Esophagus (tissue), 2 donors: ENCODE measurements around the gene MNT. TPM values are rescaled to one million over a fixed set of nuclear protein-coding genes. Genes with fewer than 3 reads are reported as not detected.

Source experiments
- H3K27ac ChIP-seq, 2 donors: one replicate each; pipeline ENCODE4 v1.5.1; 2013; ENCODE audit warnings: low read depth in 2 of 2, mild to moderate bottlenecking in 2 of 2, inconsistent platforms in 1 of 2, low read length in 1 of 2, moderate library complexity in 1 of 2
- H3K27me3 ChIP-seq, 2 donors: one replicate each; pipeline ENCODE4 v1.6.1; 2013; ENCODE audit warnings: low read length in 2 of 2, control low read depth in 1 of 2, mild to moderate bottlenecking in 1 of 2; ENCODE audit not compliant: insufficient read depth in 2 of 2, control insufficient read depth in 1 of 2
- H3K36me3 ChIP-seq, 2 donors: one replicate each; pipeline ENCODE4 v1.6.1; 2013; ENCODE audit warnings: low read length in 1 of 2; ENCODE audit not compliant: control insufficient read depth in 2 of 2, insufficient read depth in 2 of 2
- H3K4me1 ChIP-seq, 2 donors: one replicate each; pipeline ENCODE4 v1.6.1; 2013; ENCODE audit warnings: low read length in 1 of 2; ENCODE audit not compliant: control insufficient read depth in 2 of 2, insufficient read depth in 2 of 2
- H3K4me3 ChIP-seq, 2 donors: one replicate each; pipeline ENCODE4 v1.5.1; 2013; ENCODE audit warnings: low read length in 2 of 2, mild to moderate bottlenecking in 2 of 2, low read depth in 1 of 2, moderate library complexity in 1 of 2
- H3K9me3 ChIP-seq, 2 donors: one replicate each; pipeline ENCODE4 v1.6.1; 2013; ENCODE audit warnings: mild to moderate bottlenecking in 2 of 2, low read depth in 1 of 2, low read length in 1 of 2, moderate library complexity in 1 of 2; ENCODE audit not compliant: control insufficient read depth in 2 of 2, insufficient read depth in 1 of 2
- WGBS, 2 donors: extraction: QIAGEN DNeasy Blood & Tissue Kit; methylation state at CpG; one replicate each; pipeline ENCODE4 v1.1.7; 2013; 5-methylcytosine and 5-hydroxymethylcytosine counted together
- polyA plus RNA-seq, 2 donors: library from polyadenylated mRNA; stranded (reverse); fragments of 200-250 nt; gene quantifications; one replicate each; pipeline ENCODE4 v1.2.3, GENCODE V29; 2013
- donor health status: healthy with polysubstance abuse.
- donor health status: Bipolar disorder and iron deficiency.

Gene MNT
- polyA plus RNA-seq, 2 donors, result 9.9 to 14.6 TPM

DNA sequence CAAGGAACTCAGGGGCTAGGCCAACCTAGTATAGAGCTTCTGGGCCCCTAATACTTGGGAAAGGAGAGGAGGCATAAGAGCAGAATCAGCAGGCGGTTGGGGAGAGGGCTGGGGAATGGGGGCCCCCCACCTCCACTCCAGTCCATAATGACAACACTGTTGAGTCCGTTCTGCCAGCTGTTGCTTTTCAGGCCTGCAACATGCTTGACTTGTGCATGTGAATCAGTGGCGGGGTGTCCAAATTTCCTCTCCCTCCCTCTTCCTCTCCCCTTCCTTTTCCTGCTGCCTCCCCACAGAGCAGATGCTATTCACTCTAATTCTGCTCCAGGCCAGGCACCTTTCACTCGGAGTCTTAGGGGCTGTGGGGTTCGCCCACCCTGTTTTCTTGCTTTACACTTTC lies 31.8 kb downstream of the MNT start:
- Histone ChIP-seq H3K9me3 (no peaks in the 10 kb centered on the region), H3K27ac (peak overlapping the region in 1 of 2 donors; percentile 8), H3K27me3 (no peaks in the 10 kb centered on the region), H3K36me3 (peaks cover 13 to 42% of the 10 kb centered on the region in 2 donors), H3K4me1 (peaks cover 0 to 7% of the 10 kb centered on the region in 2 donors), H3K4me3 (no peak overlapping the region)
- WGBS, 2 donors, result 68 to 70% methylated on average over 5 of the region's 5 CpGs

DNA sequence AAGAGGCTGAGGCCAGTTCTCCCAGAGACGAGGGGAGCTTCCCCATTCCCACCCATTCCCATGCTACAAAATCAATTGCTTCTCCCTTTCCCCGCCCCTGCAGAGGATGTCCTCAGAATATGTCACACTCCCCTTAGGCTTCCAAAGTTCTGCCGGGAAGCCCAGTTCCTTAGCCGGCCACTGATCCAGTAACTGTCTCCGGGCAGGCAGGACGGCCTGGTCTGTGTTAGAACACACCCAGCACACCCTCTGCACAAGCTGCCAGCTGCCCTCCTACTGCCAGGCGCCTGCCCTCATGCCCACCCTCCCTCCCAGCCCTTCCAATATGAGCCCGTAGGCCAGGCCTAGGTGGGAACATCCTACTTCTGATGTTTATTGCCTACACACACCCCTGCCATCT lies 32.5 kb downstream of the MNT start:
- Histone ChIP-seq H3K27ac (no peak overlapping the region), H3K36me3 (peaks cover 13 to 44% of the 10 kb centered on the region in 2 donors), H3K4me1 (peaks cover 0 to 7% of the 10 kb centered on the region in 2 donors), H3K27me3 (no peaks in the 10 kb centered on the region), H3K9me3 (no peaks in the 10 kb centered on the region), H3K4me3 (no peak overlapping the region)
- 77 to 87% methylated on average over 8 of the region's 8 CpGs for WGBS, 2 donors

DNA sequence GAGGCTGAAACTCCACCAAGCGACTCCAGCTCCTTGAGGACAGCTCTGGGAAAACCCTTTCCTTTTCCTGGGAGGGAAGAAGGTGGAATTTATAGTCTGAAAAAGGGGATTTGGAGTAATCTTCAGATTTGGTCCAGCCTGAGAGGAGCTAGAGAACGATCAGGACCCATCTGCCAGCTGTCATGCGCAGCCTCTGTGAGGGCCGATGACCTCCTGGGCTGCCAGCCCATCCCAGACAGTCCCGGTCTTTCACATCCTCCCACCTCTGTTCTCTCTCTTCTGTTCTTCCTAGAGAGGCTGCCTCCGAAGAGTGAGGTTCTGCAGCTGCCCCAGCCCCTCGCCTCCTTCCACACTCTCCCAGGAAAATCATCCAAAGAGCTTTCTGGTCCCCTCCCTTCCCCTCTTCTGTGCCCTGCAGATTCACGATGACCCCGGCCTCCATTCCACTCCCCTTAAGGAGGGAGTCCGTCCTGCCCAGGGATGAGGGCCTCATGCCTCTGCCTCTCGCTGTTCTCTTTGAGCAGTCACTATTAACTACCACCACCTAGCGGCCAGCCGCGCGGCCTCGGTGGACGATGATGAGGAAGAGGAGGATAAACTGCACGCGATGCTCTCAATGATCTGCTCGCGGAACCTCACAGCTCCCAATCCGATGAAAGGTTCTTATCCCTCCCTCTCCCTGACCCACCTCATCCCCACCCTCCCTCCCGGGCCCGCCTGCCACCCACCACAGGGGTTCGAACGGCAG lies 33.9 kb downstream of the MNT start:
- Histone ChIP-seq H3K27ac (no peak overlapping the region), H3K27me3 (no peaks in the 10 kb centered on the region), H3K36me3 (peaks cover 13 to 44% of the 10 kb centered on the region in 2 donors), H3K4me3 (no peak overlapping the region), H3K9me3 (peaks cover 0 to 1% of the 10 kb centered on the region in 2 donors), H3K4me1 (peaks cover 0 to 7% of the 10 kb centered on the region in 2 donors)
- WGBS, 2 donors, result 83 to 87% methylated on average over 26 of the region's 26 CpGs

DNA sequence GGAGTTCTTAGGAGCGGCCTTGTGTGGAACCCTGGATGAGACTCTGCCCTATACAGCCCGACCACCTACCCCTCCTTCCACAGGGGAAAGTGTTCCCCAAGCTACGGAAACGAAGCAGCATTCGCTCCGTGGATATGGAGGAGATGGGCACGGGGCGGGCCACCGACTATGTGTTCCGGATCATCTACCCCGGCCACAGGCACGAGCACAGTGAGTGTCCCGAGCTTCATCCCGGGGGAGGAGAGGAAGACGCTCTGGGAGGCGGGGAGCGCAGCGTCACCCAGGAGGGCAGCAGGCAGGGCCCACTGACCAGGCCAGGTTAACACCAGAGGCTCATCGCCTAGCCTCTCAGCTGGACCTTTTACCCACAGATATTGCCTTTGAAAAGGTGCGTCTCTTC lies 35.7 kb downstream of the MNT start:
- H3K36me3 ChIP-seq, result peaks cover 9 to 46% of the 10 kb centered on the region in 2 donors
- H3K27ac ChIP-seq, result no peak overlapping the region
- H3K4me1 ChIP-seq, result peaks cover 2 to 7% of the 10 kb centered on the region in 2 donors
- H3K4me3 ChIP-seq, result no peak overlapping the region
- 95 to 97% methylated on average over 20 of the region's 20 CpGs for WGBS, 2 donors
- no peaks in the 10 kb centered on the region for H3K27me3 ChIP-seq
- H3K9me3 ChIP-seq, result peaks cover 0 to 1% of the 10 kb centered on the region in 2 donors

DNA sequence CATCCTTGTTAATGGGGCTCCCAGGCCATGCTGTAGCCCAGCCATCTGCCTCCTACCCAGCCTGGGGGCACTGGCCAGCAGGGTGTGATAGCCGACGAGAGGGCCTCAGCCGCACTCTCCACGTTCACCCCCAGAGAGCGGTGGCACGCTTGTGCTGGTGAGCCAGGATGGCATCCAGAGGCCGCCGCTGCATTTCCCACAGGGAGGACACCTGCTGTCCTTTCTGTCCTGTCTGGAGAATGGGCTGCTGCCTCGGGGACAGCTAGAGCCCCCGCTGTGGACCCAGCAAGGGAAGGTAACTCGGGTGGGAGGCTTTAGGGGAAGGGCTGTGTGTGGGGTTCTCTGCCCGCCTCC lies 36.1 kb downstream of the MNT start:
- peaks cover 9 to 42% of the 10 kb centered on the region in 2 donors for H3K36me3 ChIP-seq
- no peaks in the 10 kb centered on the region for H3K27me3 ChIP-seq
- H3K9me3 ChIP-seq, result peaks cover 0 to 1% of the 10 kb centered on the region in 2 donors
- H3K4me3 ChIP-seq, result no peak overlapping the region
- peaks cover 2 to 7% of the 10 kb centered on the region in 2 donors for H3K4me1 ChIP-seq
- H3K27ac ChIP-seq, result no peak overlapping the region
- WGBS, 2 donors, result 92% methylated on average over 12 of the region's 12 CpGs

DNA sequence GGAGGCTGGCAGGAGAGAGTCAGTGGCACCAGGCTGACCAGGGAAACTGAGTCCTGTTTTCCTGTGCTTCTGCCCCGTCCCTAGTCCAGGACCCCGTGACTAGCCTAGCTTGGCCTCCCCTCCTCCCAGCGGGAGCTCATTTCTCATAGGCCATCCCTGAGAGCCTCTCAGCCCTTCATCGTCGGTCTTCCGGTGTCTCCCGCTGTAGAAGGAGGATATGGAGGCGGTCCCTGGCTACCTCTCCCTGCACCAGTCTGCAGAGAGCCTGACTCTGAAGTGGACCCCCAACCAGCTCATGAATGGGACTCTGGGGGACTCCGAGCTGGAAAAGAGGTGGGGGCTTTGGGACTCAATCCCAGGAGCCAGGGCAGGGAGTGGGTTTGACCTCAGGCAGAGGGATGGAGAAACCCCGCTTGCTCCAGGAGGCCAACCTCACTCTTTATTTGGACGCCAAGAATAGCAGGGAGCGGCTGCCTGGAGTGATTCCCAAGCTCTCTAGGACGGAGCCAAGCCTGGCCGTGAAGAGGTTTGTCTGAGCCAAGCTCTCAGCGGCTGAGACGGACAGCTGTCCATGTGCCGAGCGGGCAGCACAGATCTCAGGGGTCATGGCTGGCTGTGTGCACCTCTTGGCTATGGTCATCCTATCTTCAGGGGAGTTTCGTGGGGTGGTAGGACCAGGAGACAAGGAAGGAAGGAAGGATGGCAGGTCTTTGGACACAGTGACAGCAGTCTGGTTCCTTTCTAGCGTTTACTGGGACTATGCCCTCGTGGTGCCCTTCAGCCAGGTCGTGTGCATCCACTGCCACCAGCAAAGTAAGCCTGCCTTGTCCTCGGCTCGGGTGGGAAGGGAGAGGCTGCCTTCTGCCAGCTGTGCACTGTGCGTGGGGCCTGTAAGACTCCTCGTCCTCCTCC lies 36.8 kb downstream of the MNT start:
- WGBS, 2 donors, result 50 to 63% methylated on average over 26 of the region's 26 CpGs
- H3K27ac ChIP-seq, result peak overlapping the region in 1 of 2 donors; percentile 5
- peaks cover 2 to 10% of the 10 kb centered on the region in 2 donors for H3K4me1 ChIP-seq
- H3K4me3 ChIP-seq, result no peak overlapping the region
- peaks cover 7 to 41% of the 10 kb centered on the region in 2 donors for H3K36me3 ChIP-seq
- H3K27me3 ChIP-seq, result no peaks in the 10 kb centered on the region
- peaks cover 0 to 1% of the 10 kb centered on the region in 2 donors for H3K9me3 ChIP-seq

DNA sequence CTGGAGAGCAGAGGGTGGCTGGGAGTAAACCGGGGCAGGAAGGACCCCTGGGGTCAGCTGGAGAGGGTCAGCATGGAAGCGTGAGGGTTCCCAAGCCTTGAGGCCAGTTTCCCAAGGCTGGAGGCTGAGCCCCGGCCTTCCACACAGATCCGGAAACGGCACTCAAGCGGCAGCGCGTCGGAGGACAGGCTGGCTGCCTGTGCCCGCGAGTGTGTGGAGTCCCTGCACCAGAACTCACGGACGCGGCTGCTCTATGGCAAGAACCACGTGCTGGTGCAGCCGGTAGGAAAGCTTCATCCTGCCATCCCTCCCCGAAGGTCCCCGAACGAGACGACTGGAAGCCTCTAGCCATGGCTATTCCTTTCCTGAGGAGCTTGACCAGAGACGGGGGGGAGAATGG lies 37.5 kb downstream of the MNT start:
- H3K4me3 ChIP-seq, result no peak overlapping the region
- 92 to 95% methylated on average over 21 of the region's 21 CpGs for WGBS, 2 donors
- peaks cover 4 to 12% of the 10 kb centered on the region in 2 donors for H3K4me1 ChIP-seq
- H3K27me3 ChIP-seq, result no peaks in the 10 kb centered on the region
- H3K9me3 ChIP-seq, result peaks cover 0 to 1% of the 10 kb centered on the region in 2 donors
- peaks cover 4 to 41% of the 10 kb centered on the region in 2 donors for H3K36me3 ChIP-seq
- no peak overlapping the region for H3K27ac ChIP-seq

DNA sequence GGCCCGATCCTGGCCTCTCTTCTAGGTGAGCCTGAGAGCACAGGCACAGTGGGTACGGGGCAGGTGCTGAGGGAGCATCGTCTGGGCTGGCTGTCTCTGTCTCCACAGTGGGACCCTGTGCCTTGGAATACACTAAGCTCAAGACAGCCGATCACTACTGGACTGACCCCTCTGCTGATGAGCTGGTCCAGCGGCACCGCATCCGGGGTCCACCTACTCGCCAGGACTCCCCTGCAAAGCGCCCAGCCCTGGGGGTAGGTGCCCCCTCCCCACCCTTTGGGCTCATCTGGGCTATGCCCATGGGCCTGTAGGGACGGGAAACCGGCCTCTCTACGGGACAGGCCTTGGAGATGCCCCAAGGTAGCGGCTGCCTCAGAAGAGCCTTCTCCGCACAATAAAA lies 38.0 kb downstream of the MNT start:
- H3K9me3 ChIP-seq, result peaks cover 0 to 1% of the 10 kb centered on the region in 2 donors
- H3K27ac ChIP-seq, result no peak overlapping the region
- no peak overlapping the region for H3K4me3 ChIP-seq
- 97% methylated on average over 14 of the region's 14 CpGs for WGBS, 2 donors
- no peaks in the 10 kb centered on the region for H3K27me3 ChIP-seq
- H3K4me1 ChIP-seq, result peaks cover 6 to 12% of the 10 kb centered on the region in 2 donors
- H3K36me3 ChIP-seq, result peaks cover 4 to 41% of the 10 kb centered on the region in 2 donors

DNA sequence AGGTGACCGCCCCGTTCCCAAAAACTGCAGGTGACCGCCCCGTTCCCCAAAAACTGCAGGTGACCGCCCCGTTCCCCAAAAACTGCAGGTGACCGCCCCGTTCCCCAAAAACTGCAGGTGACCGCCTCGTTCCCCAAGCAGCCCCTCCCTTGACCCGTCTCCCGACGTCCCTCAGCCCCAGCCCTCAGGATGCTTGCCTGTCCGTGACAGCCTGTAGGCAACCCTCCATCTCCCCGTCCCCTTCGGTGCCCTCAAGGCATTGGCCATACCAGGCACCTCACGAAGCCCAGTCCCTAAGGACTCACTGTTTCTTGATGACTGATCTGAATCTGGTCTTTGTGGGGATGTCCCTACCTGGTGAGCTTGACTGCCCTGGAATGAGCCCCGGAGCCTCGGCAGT lies 38.4 kb downstream of the MNT start:
- H3K4me1 ChIP-seq, result peaks cover 6 to 12% of the 10 kb centered on the region in 2 donors
- H3K27me3 ChIP-seq, result no peaks in the 10 kb centered on the region
- peaks cover 0 to 1% of the 10 kb centered on the region in 2 donors for H3K9me3 ChIP-seq
- no peak overlapping the region for H3K27ac ChIP-seq
- WGBS, 2 donors, result 92 to 95% methylated on average over 18 to 19 of the region's 19 CpGs
- H3K4me3 ChIP-seq, result no peak overlapping the region
- H3K36me3 ChIP-seq, result peaks cover 4 to 41% of the 10 kb centered on the region in 2 donors
